HG03139 (cell line): ENCODE data around the gene ZNF296.

ENCODE experiments used
- ATAC-seq: cut with Tn5 transposase; IDR thresholded peaks from one replicate; pipeline ENCODE4 v1.9.1; 2021; ENCODE audit not compliant: unreplicated experiment

ZNF296 gene

DNA sequence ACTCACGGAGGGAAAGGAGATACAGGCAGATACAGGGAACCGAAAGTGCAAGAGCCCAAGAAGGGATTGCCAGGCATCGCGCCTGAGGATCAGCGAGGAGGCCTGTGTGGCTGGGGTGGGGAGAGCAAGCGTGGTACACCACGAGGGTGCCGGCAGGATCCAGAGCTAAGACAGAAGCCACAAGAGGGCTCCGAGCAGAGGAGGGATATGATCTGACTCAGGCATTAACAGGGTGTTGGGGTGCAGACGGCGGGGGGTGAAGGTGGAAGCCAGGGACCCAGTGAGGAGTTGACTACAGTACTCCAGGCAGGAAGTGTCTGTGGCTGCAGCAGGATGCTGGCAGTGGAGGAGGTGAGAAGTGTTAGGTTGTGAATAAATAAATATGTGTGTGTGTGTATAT lies 11.3 kb upstream of the ZNF296 start:
- no peak for ATAC-seq

DNA sequence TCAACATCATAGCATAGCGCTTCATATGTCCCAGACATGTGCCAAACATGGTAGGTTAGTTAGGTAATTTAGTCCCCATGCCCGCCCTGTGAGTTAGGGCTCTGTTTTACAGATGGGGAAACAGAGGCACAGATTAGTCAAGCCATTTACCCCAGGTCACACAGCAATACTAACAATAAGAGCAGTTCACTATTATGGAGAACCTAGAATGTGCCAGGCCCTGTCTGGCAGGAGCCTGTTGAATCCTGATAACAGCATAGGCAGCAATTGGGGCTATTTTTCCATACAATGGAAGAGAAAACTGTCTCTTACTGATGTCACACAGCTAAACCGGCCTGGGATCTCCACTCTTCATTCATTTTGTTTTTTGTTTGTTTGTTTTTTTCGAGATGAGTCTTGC lies 10.2 kb upstream of the ZNF296 start:
- ATAC-seq: no peak

GRCh38 chr19:45082170-45082569 lies 5.9 kb upstream of the ZNF296 start:
- ATAC-seq: no peak

DNA sequence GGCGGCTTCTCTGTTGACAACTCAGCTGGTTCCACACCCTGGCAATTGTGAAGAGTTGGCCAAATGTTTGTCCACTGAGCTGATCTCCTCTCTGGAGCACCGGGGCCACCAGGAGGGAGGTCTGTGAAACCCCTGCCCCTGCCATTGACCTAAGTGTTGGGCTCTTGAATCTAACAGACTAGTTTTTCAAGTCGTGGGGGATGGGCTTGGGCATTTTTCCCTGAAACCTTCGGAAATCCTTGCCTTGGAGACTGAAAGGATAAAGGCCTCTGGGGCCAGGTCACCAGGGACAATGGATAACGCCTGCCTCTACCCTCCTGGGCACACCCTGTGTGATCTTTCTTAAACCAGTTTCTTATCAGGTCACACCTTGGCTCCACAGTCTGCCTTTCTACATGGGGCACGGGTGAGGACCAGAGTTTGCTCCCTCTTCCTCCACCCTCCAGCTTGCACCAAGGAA lies 3.7 kb upstream of the ZNF296 start:
- ATAC-seq: no peak

DNA sequence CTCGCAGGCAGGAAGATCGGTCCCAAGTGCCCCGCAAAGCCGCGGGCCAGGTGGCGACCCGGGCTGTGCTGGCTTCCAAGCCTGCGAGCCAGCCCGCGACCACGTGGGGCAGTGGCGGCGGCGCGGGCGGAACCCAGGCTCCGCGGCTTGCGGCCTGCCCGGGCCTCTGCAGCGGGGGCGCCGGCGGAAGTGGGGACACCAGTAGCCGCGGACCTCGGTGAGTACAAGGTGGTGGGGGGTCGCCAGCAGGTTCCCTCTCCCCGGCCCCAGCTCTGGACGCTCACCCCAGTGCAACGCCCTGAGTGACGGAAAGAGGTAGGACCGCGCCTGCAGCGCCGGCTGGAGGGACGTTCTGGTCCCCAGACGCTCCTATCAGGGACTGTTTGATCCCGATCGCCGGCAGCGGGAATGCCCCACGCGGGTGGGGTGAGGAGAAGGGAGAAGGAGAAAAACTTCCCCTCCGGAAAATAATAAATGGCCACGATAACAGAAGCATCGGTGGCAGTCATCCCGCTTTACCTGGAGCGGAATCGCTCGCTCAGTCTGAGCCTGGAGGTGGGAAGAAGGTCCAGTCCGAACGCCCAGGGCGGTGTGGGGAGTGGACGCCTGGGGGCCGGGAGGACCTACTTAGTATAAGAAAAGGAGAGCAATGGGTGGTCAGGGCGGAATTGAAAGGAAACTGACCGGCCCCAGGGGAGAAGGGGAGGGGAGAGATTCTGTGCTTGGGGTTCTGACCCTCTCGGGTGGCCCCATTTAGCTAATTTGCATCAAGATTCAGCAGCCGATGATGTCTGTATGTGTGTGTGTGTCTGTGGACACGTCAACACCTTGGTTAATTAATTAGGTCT lies 3.0 kb upstream of the ZNF296 start, which contains the start of gene GEMIN7:
Gene GEMIN7, plus strand, starts transcription at position 198 of the 848 bp plus-strand sequence. CDS start 10,855 bp downstream, outside the sequence.
- no peak for ATAC-seq

GRCh38 chr19:45078390-45079062 lies 2.2 kb upstream of the ZNF296 start:
- no peak for ATAC-seq

- ATAC-seq: no peak
Measured at GRCh38 chr19:45076851-45077730, 813 bp upstream of the ZNF296 start.

DNA sequence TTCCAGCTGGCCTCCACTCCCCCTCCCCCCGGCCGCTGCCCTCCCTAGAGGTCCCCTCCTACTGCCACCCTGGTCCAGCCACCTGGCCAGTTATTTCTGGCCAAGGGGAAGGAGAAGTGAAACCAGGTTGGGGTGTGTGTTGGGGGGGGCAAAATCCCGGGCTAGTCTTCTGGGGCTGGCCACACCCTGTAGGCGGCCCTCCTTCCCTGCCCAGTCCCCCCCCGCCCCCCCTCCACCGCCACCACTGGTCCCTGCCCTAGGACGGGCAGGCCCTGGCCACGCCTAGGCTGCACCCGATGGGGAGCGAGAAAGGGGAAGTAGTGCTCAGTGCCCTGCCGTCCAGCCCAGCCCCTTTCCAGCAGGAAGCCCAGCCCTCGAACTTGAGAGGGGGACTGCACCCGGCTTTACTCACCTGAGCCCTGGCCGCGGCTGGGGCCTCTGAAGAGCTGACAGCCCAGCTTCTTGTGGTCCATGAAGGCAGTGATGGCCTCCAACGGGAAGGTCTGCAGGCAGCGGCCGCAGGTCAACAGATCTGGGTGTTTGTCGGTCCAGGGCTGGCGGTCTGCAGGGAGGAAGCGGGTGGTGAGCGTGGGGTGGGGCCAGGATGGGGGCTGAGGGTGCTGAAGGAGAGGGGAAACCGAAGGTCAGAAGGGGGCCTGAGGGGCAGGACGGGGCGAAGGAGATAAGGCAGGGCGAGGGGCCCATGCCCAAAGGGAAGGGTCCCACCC lies 813 bp downstream of the ZNF296 start:
- peak; percentile 66 for ATAC-seq

DNA sequence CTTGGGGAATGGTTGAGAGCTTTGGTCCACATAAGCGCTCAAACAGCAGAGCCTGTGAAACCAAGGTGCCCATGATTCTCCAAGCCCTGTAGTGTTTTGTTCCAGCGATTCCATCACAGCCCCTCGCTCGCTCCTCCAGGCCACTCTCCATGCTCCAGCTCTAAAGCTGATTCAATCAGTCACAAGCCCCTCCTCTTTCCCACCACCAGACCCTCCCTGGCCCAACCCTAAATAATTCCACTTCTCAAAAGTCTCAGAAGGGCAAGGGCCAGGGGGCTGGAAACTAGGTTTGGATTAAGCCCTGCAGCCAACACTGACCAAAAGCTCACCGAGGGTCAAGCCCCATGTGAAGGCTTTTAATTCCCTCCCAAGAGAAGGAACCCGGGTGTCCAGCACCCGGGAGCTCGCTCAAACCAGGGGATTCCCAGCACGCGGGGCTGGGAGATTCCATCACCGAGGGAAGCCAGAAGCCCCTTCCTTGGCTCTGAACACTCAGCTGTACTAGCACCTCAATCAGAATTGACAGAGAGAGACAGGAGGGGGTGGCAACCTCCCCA lies 1.5 kb downstream of the ZNF296 start:
- ATAC-seq: no peak

GRCh38 chr19:45071969-45072790 lies 4.1 kb downstream of the ZNF296 start:
- ATAC-seq: no peak

GRCh38 chr19:45071545-45071938 lies 4.7 kb downstream of the ZNF296 start:
- no peak for ATAC-seq

- no peak for ATAC-seq
Measured at GRCh38 chr19:45070861-45071544, 5.3 kb downstream of the ZNF296 start.

- no peak for ATAC-seq
Measured at GRCh38 chr19:45070214-45070613, 6.1 kb downstream of the ZNF296 start.

DNA sequence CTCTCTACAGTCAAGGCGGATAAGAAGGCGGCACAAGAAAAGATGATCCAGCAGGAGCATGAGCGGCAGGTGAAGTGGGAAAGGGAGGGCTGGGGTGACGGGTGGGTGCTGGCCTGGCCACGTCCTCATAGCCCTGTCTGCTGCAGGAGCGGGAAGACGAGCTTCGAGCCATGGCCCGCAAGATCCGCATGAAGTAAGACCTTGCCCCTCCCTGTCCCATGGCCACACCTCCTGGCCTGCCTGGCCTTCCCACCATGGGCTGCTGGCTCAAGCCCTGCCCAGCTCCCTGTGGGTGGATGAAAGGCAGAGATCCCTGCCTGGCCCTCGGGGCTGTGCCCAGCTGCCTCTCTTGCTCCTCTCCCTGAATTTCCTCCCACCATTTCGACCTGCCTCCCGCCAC lies 7.2 kb downstream of the ZNF296 start:
- no peak for ATAC-seq

- no peak for ATAC-seq
Measured at GRCh38 chr19:45068041-45068440, 8.2 kb downstream of the ZNF296 start.

DNA sequence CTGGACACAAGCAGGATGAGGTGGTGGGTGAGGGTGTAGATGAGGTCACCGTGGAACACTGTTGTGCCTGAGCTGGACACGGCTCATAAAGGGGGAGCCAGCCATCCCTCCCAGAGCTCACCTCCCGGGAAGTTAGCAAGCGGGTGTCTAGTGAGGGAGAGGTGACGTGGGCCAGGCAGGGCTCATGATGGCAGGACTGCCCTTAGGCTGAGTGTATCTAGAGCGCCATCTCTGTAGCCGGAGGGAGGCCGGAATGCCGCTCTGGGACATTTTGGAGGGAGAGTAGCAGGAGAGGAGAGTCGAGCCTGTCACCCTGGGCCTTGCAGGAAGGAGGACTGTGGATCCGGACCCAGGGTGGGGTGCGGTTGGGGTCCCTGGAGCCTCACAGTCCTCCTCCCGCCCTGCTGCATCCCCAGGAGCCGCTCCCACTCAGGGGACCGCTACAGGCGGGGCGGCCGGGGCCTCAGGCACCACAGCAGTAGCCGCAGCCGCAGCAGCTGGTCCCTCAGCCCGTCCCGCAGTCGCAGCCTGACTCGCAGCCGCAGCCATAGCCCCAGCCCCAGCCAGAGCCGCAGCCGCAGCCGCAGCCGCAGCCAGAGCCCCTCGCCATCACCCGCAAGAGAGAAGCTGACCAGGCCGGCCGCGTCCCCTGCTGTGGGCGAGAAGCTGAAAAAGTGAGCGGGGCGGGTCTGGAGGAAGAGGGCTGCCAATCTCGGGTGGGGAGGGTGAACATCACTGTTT lies 9.2 kb downstream of the ZNF296 start:
- ATAC-seq: no peak

DNA sequence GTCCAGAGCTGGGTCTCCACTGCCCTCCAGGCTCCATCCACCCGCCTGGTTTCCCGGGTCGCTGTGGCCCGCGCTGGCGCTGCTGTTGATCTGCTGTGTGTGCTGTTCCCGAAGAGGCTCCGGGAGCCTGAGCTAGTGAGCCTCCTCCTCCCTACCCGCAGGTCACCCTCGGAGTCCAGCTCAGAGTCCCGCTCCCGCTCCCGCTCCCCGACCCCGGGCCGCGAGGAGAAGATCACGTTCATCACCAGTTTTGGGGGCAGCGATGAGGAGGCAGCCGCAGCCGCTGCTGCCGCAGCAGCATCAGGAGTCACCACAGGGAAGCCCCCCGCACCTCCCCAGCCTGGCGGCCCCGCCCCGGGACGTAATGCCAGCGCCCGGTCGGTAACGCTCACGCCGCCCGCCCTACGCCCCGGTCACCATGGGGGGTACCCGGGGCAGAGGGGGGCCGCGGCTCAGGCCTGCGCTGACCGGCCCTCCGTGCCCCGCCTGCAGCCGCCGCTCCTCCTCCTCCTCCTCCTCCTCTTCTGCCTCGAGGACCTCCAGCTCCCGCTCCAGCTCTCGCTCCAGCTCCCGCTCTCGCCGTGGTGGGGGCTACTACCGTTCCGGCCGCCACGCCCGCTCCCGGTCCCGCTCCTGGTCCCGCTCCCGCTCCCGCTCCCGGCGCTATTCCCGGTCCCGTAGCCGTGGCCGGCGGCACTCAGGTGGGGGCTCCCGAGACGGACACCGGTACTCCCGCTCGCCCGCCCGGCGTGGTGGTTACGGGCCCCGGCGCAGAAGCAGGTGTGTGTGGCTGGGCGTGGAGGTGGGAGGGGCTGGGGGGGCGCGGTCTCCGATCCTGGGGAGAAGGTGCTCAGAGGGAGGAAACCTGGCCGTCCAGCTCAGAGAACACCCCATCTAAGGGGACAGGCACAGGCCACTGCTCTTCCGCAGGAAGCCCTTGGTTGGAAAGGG lies 12.2 kb downstream of the ZNF296 start:
- ATAC-seq: no peak
